Medulla oblongata (tissue), 1 donor: ENCODE measurements around the gene PIP5K1B.
"Not testable (repeated sequence)": the region's sequence is repeated elsewhere in the genome, so short reads cannot be mapped to it uniquely, and the experiment has no call there.

Experiments used
- DNase-seq: peaks from one replicate; pipeline ENCODE4 v3.0.0-alpha.2; 2015; ENCODE audit errors: extremely low spot score

Gene PIP5K1B

DNA sequence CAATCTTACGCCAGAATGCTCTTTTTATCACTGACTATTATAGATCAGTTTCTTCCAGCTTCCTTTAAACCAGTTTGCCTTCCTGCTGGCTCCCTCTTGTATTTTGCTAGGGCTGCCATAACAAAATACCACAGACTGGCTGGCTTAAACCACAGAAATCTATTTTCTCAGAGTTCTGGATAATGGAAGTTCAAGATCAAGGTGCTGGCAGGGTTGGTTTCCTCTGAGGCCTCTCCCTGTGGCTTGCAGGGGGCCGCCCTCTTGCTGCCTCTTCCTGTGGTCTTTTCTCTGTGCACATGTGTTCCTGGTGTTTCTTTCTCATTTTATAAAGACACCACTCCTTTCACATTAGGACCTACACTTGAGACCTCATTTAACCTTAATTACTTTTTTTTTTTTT is 323.7 kb downstream of the PIP5K1B start:
- DNase-seq = no peak

DNA sequence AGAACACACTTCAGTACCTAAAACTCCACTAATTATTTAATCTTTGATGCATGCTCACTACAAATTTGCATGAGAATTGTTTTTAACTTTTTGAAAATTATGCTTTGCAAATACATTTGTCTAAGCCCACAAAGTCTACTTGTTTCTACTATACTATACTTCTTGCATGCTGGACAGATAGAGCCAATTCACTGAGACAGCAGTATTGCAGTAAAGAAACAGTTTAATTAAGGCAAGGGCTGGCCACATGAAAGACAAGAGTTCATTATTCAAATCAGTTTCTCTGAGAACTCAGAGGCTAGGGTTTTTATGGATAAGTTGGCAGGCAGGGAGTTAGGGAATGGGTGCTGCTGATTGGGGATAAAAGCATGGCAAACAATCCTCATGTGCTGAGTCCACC is 324.5 kb downstream of the PIP5K1B start:
- no peak for DNase-seq

DNA sequence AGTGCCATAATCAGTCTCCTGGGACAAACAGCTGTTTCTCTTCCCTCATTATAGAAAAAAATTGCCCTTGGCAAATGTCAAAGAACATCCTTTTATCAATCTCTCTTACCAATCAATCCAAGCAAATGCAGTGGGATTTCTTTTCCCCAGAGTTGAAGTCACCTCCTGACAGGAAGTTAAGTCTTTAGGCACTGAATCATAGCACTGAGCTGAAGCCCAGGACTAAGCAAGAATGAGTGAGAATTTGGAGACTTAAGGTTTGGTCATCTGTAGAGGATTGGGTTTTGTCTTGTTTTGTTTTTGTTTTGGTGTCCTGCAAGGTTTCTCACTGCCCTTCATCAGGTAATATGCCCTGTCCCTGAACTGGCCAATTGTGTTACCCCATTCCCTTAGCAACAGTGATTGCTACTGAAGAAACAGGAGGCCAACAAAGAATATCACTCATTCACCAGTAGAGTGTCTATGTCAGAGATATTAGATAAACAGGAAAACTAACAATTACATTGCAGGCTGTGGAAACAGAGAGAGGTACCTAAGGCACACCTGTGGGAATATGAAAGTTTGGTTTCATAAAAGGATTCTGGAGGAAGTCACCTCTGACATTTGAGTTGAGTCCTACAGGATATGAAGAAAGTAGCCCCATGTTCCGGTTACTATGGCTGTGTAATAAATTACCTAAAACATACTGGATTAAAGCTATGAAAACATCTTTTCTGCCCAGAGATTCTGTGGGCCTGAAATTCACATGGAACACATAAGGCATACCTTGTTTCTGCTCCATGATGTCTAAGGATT is 326.0 kb downstream of the PIP5K1B start:
- no peak for DNase-seq

DNA sequence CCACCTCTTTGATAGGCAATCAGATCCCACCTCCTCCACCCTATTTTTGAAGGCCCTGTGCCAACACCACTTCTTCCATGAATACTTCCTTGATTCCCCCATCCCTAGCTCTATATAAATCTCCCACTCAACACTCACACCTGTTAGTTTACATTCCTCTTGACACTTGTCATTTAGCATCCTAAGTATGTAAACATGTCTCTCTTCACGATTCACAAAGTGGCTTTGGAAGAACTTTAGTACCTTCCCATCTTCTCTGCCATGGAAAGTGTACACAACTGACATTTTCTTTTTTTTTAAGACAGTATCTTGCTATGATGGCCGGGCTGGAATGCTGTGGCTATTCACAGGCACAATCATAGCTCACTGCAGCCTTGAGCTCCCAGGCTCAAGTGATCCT is 329.0 kb downstream of the PIP5K1B start:
- no peak for DNase-seq

DNA sequence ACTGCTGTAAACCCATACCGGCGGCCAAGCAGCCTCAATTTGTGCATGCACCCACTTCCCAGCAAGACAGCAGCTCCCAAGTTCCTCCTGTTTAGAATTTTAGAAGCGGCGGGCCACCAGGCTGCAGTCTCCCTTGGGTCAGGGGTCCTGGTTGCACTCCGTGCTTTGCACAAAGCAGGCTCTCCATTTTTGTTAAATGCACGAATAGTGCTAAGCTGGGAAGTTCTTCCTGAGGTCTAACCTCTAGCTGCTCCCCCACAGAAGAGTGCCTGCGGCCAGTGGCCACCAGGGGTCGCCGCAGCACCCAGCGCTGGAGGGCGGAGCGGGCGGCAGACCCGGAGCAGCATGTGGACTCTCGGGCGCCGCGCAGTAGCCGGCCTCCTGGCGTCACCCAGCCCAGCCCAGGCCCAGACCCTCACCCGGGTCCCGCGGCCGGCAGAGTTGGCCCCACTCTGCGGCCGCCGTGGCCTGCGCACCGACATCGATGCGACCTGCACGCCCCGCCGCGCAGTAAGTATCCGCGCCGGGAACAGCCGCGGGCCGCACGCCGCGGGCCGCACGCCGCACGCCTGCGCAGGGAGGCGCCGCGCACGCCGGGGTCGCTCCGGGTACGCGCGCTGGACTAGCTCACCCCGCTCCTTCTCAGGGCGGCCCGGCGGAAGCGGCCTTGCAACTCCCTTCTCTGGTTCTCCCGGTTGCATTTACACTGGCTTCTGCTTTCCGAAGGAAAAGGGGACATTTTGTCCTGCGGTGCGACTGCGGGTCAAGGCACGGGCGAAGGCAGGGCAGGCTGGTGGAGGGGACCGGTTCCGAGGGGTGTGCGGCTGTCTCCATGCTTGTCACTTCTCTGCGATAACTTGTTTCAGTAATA is 330.6 kb downstream of the PIP5K1B start, which contains the start of gene FXN:
FXN (plus strand) TSS at position 315 of the 871 bp plus-strand sequence; CDS start at position 346, 31 bp downstream.
- DNase-seq = peak; percentile 77

DNA sequence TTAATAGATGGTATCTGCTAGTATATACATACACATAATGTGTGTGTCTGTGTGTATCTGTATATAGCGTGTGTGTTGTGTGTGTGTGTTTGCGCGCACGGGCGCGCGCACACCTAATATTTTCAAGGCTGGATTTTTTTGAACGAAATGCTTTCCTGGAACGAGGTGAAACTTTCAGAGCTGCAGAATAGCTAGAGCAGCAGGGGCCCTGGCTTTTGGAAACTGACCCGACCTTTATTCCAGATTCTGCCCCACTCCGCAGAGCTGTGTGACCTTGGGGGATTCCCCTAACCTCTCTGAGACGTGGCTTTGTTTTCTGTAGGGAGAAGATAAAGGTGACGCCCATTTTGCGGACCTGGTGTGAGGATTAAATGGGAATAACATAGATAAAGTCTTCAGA is 331.3 kb downstream of the PIP5K1B start:
- peak; percentile 11 for DNase-seq

DNA sequence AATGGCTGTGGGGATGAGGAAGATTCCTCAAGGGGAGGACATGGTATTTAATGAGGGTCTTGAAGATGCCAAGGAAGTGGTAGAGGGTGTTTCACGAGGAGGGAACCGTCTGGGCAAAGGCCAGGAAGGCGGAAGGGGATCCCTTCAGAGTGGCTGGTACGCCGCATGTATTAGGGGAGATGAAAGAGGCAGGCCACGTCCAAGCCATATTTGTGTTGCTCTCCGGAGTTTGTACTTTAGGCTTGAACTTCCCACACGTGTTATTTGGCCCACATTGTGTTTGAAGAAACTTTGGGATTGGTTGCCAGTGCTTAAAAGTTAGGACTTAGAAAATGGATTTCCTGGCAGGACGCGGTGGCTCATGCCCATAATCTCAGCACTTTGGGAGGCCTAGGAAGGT is 331.8 kb downstream of the PIP5K1B start:
- no peak for DNase-seq

DNA sequence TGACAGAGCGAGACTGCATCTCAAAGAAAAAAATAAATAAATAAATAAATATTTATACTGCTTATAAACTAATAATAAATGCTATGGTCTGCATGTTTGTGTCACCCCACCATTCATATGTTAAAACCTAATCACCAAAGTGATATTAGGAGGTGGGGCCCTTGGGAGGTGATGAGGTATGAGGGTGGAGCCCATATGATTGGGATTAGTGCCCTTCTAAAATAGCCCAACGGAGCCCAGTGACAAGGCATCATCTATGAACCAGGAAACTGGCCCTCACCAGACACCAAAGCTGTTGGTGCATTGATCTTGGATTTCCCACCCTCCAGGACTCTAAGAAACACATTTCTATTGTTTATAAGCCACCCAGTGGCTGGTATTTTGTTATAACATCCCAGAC is 335.6 kb downstream of the PIP5K1B start:
- no peak for DNase-seq

DNA sequence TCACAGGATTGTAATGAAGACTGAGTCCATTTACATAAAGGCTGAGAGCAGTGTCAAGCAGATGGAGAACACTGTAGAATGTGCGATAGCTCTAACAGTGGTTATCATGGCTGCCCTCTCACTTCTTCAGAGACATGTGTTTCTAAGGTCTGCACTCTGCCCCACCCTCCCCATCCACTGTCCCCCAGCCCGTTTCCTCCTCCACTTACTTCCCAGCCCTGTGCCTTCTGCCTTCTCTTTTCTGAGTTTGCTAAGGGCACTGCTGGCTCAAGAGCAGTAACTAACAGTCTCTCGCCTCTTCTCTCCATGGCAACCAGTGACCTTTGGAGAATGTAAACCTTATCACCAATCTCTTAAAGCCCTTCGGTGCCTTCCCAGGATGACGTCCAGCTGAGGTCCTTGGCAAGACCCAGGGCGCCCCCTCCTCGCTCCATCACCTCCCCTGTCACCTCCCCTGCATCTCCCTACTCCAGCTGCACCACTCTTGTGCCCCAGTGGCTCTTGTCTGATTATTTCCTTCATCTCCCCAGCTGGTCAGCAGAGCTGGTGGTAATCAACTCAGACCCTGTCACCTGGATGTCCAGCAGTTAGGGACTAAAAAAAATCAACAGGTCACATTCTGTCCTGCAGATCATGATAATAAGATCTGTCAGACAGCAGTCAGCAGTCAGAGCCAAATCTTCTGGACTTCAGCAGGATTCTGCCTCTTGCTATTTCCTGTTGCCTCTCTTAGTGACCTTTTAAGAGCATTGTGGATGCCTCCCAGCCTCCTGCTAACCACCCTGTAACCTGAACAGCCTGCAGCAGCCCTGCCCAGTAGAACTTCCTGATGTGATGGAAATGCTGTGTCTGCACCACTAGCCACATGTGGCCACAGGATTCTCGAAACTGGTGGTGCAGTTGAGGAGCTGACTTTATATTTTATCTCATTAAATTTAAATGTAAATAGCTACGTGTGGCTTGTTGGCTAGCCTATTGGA is 339.5 kb downstream of the PIP5K1B start:
- no peak for DNase-seq

DNA sequence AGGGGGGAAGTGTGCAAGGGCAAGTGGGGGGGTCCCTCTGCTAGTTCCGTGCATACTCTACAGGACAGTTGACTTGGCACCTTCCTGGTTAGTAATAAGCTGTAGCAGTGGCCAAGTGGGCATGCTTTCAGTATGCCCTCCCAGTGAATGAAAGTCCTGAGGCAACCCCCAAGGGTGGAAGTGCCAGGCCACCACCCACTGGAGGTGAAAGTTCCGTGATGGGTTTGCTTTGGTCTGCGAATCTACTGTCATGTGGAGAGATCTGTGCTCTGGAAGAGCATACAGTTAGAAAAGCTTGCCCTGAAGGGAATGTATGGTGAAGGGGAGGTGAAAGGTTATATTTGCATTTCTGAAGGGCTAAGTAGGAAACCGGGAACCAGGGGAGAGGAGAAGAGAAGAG is 340.8 kb downstream of the PIP5K1B start:
- DNase-seq = no peak

DNA sequence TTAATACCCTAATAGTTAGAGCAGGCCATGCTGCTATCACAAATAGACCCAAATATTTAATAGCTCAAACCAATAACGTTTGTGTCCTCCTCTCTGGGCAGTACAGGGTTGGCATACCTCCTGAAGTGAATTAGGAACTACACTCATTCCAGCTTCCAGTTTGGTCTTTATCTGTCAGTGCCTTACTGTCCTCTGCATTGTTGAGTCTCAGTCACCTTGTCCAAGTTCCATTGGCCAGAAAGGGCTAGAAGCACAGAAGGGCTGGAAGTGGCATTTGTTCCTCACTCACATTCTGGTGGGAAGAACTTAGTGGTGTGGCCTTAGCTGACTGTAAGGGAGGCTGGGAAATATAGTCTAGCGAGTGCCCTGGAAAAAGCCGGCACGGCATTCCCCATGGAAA is 341.7 kb downstream of the PIP5K1B start:
- DNase-seq = no peak

DNA sequence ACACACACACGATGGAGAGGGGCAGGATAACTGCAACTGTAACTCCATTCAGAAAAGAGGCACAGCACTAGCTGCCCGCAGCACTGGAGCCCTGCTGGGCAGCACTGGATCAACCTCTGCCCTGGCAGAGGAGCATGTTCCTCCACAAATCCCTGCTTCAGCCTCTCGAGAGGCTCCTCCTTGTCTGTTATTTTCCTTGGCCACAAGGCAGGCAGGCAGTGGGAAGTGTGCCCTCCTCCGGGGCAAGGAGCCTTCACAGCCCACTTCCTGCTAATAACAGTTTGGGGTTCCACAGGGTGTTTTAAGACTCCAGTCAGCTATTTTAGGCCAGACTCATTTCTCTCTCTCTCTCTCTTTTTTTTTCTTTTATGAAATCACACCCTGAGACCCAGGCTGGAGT is 342.3 kb downstream of the PIP5K1B start:
- no peak for DNase-seq

DNA sequence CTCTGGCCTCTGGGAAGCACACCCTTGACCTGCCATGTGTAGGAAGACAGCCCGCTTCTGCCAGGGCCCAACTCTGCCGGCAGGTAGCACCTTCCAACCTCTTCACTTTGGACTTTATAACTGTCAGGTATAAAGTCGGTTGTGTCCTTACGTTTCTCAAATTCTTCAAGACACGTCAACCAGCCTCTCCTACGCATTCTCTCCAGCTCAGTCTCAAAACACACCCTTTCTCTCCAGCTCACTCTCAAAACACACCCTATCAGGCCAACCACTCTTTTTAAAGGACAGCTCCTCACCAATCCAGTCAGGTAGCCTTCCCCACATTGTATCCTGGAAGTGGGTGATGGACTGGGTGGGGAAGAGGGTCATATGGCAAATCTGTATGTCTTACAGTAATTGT is 344.1 kb downstream of the PIP5K1B start:
- no peak for DNase-seq

DNA sequence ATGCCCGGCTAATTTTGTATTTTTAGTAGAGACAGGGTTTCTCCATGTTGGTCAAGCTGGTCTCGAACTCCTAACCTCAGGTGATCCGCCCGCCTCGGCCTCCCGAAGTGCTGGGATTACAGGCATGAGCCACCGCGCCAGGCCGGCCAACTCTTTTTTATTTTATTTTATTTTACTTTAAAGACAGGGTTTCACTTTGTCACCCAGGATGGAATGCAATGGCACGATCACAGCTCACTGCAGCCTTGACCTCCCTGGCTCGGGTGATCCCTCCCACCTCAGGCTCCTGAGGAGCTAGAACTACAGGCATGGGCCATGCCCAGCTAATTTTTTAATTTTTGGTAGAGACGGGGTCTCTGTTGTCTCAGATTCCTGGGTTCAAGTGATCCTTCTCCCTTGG is 345.9 kb downstream of the PIP5K1B start:
- DNase-seq = not testable (repeated sequence)

DNA sequence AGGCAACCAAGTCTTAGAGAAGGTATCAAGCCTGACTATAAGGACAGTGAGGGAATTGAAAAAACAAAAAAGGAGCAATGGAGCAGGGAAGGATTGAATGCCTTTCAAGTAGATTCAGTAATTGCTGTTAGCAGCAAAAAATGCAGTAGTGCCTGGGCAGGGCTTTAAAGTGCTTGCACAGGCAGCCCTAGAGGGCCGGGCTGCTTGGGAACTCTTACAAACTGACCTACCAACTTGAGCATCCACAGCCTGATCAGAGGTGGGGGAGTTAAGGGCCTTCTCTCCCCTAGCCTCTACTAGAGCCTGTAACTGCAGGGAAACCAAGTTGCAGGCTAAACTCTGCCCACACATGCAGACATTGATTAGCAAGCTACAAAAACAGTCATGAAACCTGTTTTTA is 349.9 kb downstream of the PIP5K1B start:
- no peak for DNase-seq

DNA sequence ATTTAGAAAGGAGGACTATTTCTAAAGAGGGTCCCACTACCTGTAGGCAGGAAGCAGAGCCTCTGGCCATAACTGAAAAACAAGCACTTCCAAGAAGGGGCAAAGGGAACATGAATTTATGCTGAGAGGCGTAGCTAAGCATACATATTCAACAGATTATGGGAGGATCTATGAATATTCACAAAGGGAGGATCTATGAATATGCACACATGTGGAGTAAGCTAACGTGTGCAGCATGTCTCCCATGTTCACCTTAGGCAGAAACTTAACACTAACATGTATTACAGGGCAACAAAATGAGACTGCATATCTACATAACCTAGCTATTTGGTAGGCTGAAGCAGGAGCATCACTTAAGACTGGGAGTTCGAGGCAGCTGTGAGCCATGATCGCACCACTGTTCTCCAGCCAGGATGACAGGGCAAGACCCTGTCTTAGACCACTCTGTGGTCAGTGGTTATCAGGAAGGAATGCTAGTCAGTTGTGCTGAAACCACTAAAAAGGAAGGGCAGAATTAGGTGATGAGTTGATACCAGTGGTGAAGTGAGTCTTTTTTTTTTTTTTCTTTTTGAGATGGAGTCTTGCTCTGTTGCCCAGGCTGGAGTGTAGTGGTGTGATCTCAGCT is 351.3 kb downstream of the PIP5K1B start:
- no peak for DNase-seq

DNA sequence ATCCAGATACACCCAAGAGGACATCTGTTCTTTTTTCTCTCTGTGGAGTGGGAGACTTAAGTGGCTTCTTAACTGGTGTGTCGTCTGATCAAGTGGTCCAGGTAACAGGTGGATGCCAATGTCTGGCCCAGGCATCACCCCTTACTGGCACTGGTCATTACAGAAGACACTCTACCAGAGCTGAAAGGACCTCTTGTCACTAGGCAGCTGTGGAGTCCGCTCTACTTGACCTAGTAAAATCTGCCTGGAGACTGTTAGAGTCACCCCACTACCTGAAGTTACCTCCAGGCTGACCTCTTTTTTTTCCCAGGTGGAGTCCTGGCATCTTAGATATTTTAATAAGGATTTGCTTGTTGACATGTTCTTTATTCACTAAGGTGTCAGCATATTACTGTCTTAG is 353.1 kb downstream of the PIP5K1B start:
- DNase-seq = no peak
